ENCODE results near the gene FCAR. TPM values are rescaled to one million over a fixed set of nuclear protein-coding genes. Genes with fewer than 3 reads are reported as not detected.

FCAR gene
- total RNA-seq, 1 donor from 2014 or later: not detected

DNA sequence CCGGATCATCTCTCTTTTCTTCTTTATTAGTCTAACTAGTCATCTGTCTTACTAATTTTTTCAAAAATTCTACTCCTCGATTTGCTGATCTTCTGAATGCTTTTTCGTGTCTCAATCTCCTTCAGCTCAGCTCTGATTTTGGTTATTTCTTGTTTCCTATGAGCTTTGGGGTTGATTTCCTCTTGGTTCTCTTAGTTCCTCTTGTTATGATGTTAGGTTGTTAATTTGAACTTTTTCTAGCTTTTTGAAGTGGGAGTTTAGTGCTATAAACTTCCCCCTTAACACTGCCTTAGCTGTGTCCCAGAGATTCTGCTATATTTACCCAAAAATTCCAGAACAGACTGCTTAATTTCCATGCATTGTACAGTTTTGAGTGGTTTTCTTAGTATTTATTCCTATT lies 3.4 kb downstream of the FCAR start:
- no peaks in the 10 kb centered on the region for H3K27me3 ChIP-seq (ENCODE audit: insufficient read depth, low read length)
- no peak overlapping the region for H3K4me2 ChIP-seq (ENCODE audit: low read length)
- H3K4me3 ChIP-seq (ENCODE audit: insufficient read depth, low read depth, low read length): no peak overlapping the region
- Mint-ChIP-seq H3K27me3 (ENCODE audit: low read depth, unreplicated experiment) (peaks cover 10% of the 10 kb centered on the region), H3K4me3 (ENCODE audit: unreplicated experiment) (no peak overlapping the region), H3K27ac (ENCODE audit: unreplicated experiment) (no peak overlapping the region), H3K36me3 (ENCODE audit: low read depth, unreplicated experiment) (no peaks in the 10 kb centered on the region), H3K4me1 (ENCODE audit: low read depth, unreplicated experiment) (no peaks in the 10 kb centered on the region), H3K9me3 (ENCODE audit: unreplicated experiment) (peaks cover under 1% of the 10 kb centered on the region)
- TF ChIP-seq EZH2 (IDR thresholded peaks at IDR 0.05; ENCODE audit: insufficient read depth, low read length) (no peak), CTCF (IDR thresholded peaks at IDR 0.05; ENCODE audit: insufficient read depth, low read depth, low read length) (no peak)
- H2AFZ ChIP-seq (ENCODE audit: low read depth, low read length): no peak overlapping the region
- H3K4me1 ChIP-seq (ENCODE audit: insufficient read depth, low read length): no peaks in the 10 kb centered on the region
- FAIRE-seq: no peak
- H3K9me3 ChIP-seq (ENCODE audit: insufficient read depth, low read depth, low read length): no peaks in the 10 kb centered on the region
- no peak for DNase-seq (ENCODE audit: low read depth)
- no peak overlapping the region for H3K9ac ChIP-seq (ENCODE audit: low read length)
- no peaks in the 10 kb centered on the region for H3K79me2 ChIP-seq (ENCODE audit: insufficient read depth, low read length)
- H4K20me1 ChIP-seq (ENCODE audit: insufficient read depth, low read length): no peaks in the 10 kb centered on the region
- no peak overlapping the region for H3K27ac ChIP-seq (ENCODE audit: low read depth, low read length)
- no peaks in the 10 kb centered on the region for H3K36me3 ChIP-seq (ENCODE audit: insufficient read depth, low read length)

DNA sequence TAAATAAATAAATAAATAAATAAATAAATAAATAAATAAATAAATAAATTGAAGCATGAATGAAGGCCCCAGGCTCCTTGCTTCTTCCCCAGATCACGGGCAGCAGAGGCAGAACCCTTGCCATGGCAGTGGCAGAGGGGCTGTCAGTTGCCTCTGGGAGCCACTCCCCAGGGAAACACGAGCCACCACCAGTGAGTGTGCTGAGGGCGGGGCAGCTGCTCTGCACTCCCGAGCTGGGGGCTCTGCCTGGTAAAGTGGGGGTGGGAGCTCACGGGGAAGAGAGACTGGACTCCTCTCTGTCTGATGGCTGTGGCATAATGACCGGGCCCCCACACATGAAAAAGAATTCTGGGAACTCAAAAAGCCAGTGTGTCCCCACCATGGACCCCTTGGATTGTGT lies 7.8 kb downstream of the FCAR start:
- Histone ChIP-seq H3K9me3 (ENCODE audit: insufficient read depth, low read depth, low read length) (no peaks in the 10 kb centered on the region), H3K27me3 (ENCODE audit: insufficient read depth, low read length) (no peaks in the 10 kb centered on the region), H3K36me3 (ENCODE audit: insufficient read depth, low read length) (no peaks in the 10 kb centered on the region), H2AFZ (ENCODE audit: low read depth, low read length) (no peak overlapping the region), H3K9ac (ENCODE audit: low read length) (no peak overlapping the region), H3K4me2 (ENCODE audit: low read length) (no peak overlapping the region), H3K4me3 (ENCODE audit: insufficient read depth, low read depth, low read length) (no peak overlapping the region), H4K20me1 (ENCODE audit: insufficient read depth, low read length) (no peaks in the 10 kb centered on the region), H3K79me2 (ENCODE audit: insufficient read depth, low read length) (no peaks in the 10 kb centered on the region), H3K4me1 (ENCODE audit: insufficient read depth, low read length) (no peaks in the 10 kb centered on the region), H3K27ac (ENCODE audit: low read depth, low read length) (no peak overlapping the region)
- H3K4me3 Mint-ChIP-seq (ENCODE audit: unreplicated experiment): no peak overlapping the region
- no peak for DNase-seq (ENCODE audit: low read depth)
- peaks cover 10% of the 10 kb centered on the region for H3K27me3 Mint-ChIP-seq (ENCODE audit: low read depth, unreplicated experiment)
- no peak overlapping the region for H3K27ac Mint-ChIP-seq (ENCODE audit: unreplicated experiment)
- FAIRE-seq: no peak
- peaks cover 2% of the 10 kb centered on the region for H3K9me3 Mint-ChIP-seq (ENCODE audit: unreplicated experiment)
- no peaks in the 10 kb centered on the region for H3K36me3 Mint-ChIP-seq (ENCODE audit: low read depth, unreplicated experiment)
- TF ChIP-seq EZH2 (IDR thresholded peaks at IDR 0.05; ENCODE audit: insufficient read depth, low read length) (no peak), CTCF (IDR thresholded peaks at IDR 0.05; ENCODE audit: insufficient read depth, low read depth, low read length) (no peak)
- no peaks in the 10 kb centered on the region for H3K4me1 Mint-ChIP-seq (ENCODE audit: low read depth, unreplicated experiment)

DNA sequence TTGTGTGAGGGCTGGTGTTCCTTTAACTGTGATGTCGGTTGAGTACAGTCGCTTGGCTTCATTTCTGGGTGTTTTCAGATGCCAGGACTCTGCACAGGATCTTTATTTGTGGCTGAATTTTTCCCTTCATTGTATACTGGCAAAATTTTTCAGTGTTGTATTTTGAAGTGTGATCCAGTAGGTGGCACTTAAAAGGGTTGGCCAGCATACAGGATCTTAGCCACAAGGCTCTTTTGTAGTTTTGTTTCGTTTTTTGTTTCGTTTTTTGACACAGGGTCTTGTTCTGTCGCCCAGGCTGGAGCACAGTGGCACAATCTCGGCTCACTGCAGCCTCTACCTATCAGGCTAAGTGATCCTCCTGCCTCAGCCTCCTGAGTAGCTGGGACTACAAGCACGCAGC lies 8.7 kb downstream of the FCAR start:
- H3K36me3 ChIP-seq (ENCODE audit: insufficient read depth, low read length): no peaks in the 10 kb centered on the region
- H2AFZ ChIP-seq (ENCODE audit: low read depth, low read length): no peak overlapping the region
- H3K4me1 ChIP-seq (ENCODE audit: insufficient read depth, low read length): no peaks in the 10 kb centered on the region
- TF ChIP-seq CTCF (IDR thresholded peaks at IDR 0.05; ENCODE audit: insufficient read depth, low read depth, low read length): no peak
- no peak for TF ChIP-seq EZH2 (IDR thresholded peaks at IDR 0.05; ENCODE audit: insufficient read depth, low read length)
- FAIRE-seq (no peak), DNase-seq (ENCODE audit: low read depth) (no peak)
- no peak overlapping the region for H3K27ac ChIP-seq (ENCODE audit: low read depth, low read length)
- H3K9me3 Mint-ChIP-seq (ENCODE audit: unreplicated experiment): peaks cover 2% of the 10 kb centered on the region
- H3K79me2 ChIP-seq (ENCODE audit: insufficient read depth, low read length): no peaks in the 10 kb centered on the region
- H3K4me2 ChIP-seq (ENCODE audit: low read length): no peak overlapping the region
- H3K27me3 ChIP-seq (ENCODE audit: insufficient read depth, low read length): no peaks in the 10 kb centered on the region
- H3K27me3 Mint-ChIP-seq (ENCODE audit: low read depth, unreplicated experiment): peaks cover 10% of the 10 kb centered on the region
- no peak overlapping the region for H3K4me3 Mint-ChIP-seq (ENCODE audit: unreplicated experiment)
- H3K27ac Mint-ChIP-seq (ENCODE audit: unreplicated experiment): no peak overlapping the region
- no peaks in the 10 kb centered on the region for H3K4me1 Mint-ChIP-seq (ENCODE audit: low read depth, unreplicated experiment)
- H4K20me1 ChIP-seq (ENCODE audit: insufficient read depth, low read length): no peaks in the 10 kb centered on the region
- H3K9ac ChIP-seq (ENCODE audit: low read length): no peak overlapping the region
- H3K36me3 Mint-ChIP-seq (ENCODE audit: low read depth, unreplicated experiment): no peaks in the 10 kb centered on the region
- H3K9me3 ChIP-seq (ENCODE audit: insufficient read depth, low read depth, low read length): no peaks in the 10 kb centered on the region
- no peak overlapping the region for H3K4me3 ChIP-seq (ENCODE audit: insufficient read depth, low read depth, low read length)

Data from astrocyte (in vitro differentiated cells and primary cell).